ENCODE results near the gene PLCH2.

Gene PLCH2

GRCh38 chr1:2535981-2536380 lies 59.9 kb downstream of the PLCH2 start:
- Histone ChIP-seq H2BK5ac (ENCODE audit: low read length) (no peak overlapping the region), H3K56ac (ENCODE audit: low read length) (no peak overlapping the region), H3K27ac (ENCODE audit: low read depth, low read length) (no peak overlapping the region), H3K4me1 (ENCODE audit: control insufficient read depth, low read depth, low read length) (no peaks in the 10 kb centered on the region), H3K4ac (ENCODE audit: low read depth, low read length) (no peak overlapping the region), H3K4me2 (ENCODE audit: low read length) (no peak overlapping the region), H3K4me3 (ENCODE audit: low read length) (no peak overlapping the region), H3K27me3 (ENCODE audit: insufficient read depth, low read length, poor library complexity) (peaks cover 4% of the 10 kb centered on the region), H3K79me1 (ENCODE audit: low read length) (no peaks in the 10 kb centered on the region), H3K9ac (ENCODE audit: low read length) (no peak overlapping the region), H2BK15ac (replicated peaks; ENCODE audit: low read depth) (no peak overlapping the region), H3K18ac (ENCODE audit: low read length) (no peak overlapping the region), H3K23ac (ENCODE audit: low read length) (no peak overlapping the region), H3K79me2 (ENCODE audit: control insufficient read depth, insufficient read depth, low read length) (no peaks in the 10 kb centered on the region), H3K36me3 (ENCODE audit: control insufficient read depth, insufficient read depth, low read length) (no peaks in the 10 kb centered on the region), H4K8ac (ENCODE audit: low read depth, low read length) (no peak overlapping the region), H2AK5ac (ENCODE audit: low read length) (no peak overlapping the region), H2BK120ac (ENCODE audit: low read depth, low read length) (no peak overlapping the region), H4K5ac (ENCODE audit: low read length) (no peak overlapping the region)
- DNase-seq, result no peak
- no CpG with 5 or more reads among the region's 9 CpGs for WGBS (ENCODE audit: extremely low coverage, insufficient coverage, low lambda C conversion rate)

GRCh38 chr1:2537784-2538115 lies 61.7 kb downstream of the PLCH2 start:
- H3K4me2 ChIP-seq (ENCODE audit: low read length), result no peak overlapping the region
- no peak overlapping the region for H3K27ac ChIP-seq (ENCODE audit: low read depth, low read length)
- no peak overlapping the region for H2BK5ac ChIP-seq (ENCODE audit: low read length)
- no peaks in the 10 kb centered on the region for H3K4me1 ChIP-seq (ENCODE audit: control insufficient read depth, low read depth, low read length)
- H2BK120ac ChIP-seq (ENCODE audit: low read depth, low read length), result no peak overlapping the region
- no peak overlapping the region for H3K9ac ChIP-seq (ENCODE audit: low read length)
- no peak overlapping the region for H4K5ac ChIP-seq (ENCODE audit: low read length)
- H3K23ac ChIP-seq (ENCODE audit: low read length), result no peak overlapping the region
- no peak overlapping the region for H2BK15ac ChIP-seq (replicated peaks; ENCODE audit: low read depth)
- no peaks in the 10 kb centered on the region for H3K36me3 ChIP-seq (ENCODE audit: control insufficient read depth, insufficient read depth, low read length)
- no peak for DNase-seq
- H3K27me3 ChIP-seq (ENCODE audit: insufficient read depth, low read length, poor library complexity), result no peaks in the 10 kb centered on the region
- H3K79me2 ChIP-seq (ENCODE audit: control insufficient read depth, insufficient read depth, low read length), result no peaks in the 10 kb centered on the region
- H3K18ac ChIP-seq (ENCODE audit: low read length), result no peak overlapping the region
- no peaks in the 10 kb centered on the region for H3K79me1 ChIP-seq (ENCODE audit: low read length)
- no peak overlapping the region for H4K8ac ChIP-seq (ENCODE audit: low read depth, low read length)
- no peak overlapping the region for H3K4me3 ChIP-seq (ENCODE audit: low read length)
- H3K4ac ChIP-seq (ENCODE audit: low read depth, low read length), result no peak overlapping the region
- H2AK5ac ChIP-seq (ENCODE audit: low read length), result no peak overlapping the region
- WGBS (ENCODE audit: extremely low coverage, insufficient coverage, low lambda C conversion rate), result no CpG with 5 or more reads among the region's 9 CpGs
- H3K56ac ChIP-seq (ENCODE audit: low read length), result no peak overlapping the region

- Histone ChIP-seq H3K4me1 (ENCODE audit: control insufficient read depth, low read depth, low read length) (no peaks in the 10 kb centered on the region), H4K5ac (ENCODE audit: low read length) (no peak overlapping the region), H2AK5ac (ENCODE audit: low read length) (no peak overlapping the region), H3K27ac (ENCODE audit: low read depth, low read length) (no peak overlapping the region), H3K4ac (ENCODE audit: low read depth, low read length) (no peak overlapping the region), H3K27me3 (ENCODE audit: insufficient read depth, low read length, poor library complexity) (no peaks in the 10 kb centered on the region), H3K18ac (ENCODE audit: low read length) (no peak overlapping the region), H3K79me1 (ENCODE audit: low read length) (no peaks in the 10 kb centered on the region), H3K4me3 (ENCODE audit: low read length) (no peak overlapping the region), H4K8ac (ENCODE audit: low read depth, low read length) (no peak overlapping the region), H3K4me2 (ENCODE audit: low read length) (no peak overlapping the region), H2BK15ac (replicated peaks; ENCODE audit: low read depth) (no peak overlapping the region), H3K36me3 (ENCODE audit: control insufficient read depth, insufficient read depth, low read length) (no peaks in the 10 kb centered on the region), H3K23ac (ENCODE audit: low read length) (no peak overlapping the region), H3K79me2 (ENCODE audit: control insufficient read depth, insufficient read depth, low read length) (no peaks in the 10 kb centered on the region), H2BK120ac (ENCODE audit: low read depth, low read length) (no peak overlapping the region), H2BK5ac (ENCODE audit: low read length) (no peak overlapping the region), H3K9ac (ENCODE audit: low read length) (no peak overlapping the region), H3K56ac (ENCODE audit: low read length) (no peak overlapping the region)
- DNase-seq, result no peak
- WGBS (ENCODE audit: extremely low coverage, insufficient coverage, low lambda C conversion rate), result no CpG with 5 or more reads among the region's 4 CpGs
These were observed 62.3 kb downstream of the PLCH2 start for GRCh38 chr1:2538376-2538775.

- Histone ChIP-seq H3K4me2 (ENCODE audit: low read length) (no peak overlapping the region), H2BK15ac (replicated peaks; ENCODE audit: low read depth) (no peak overlapping the region), H2AK5ac (ENCODE audit: low read length) (no peak overlapping the region), H4K8ac (ENCODE audit: low read depth, low read length) (no peak overlapping the region), H3K4me1 (ENCODE audit: control insufficient read depth, low read depth, low read length) (no peaks in the 10 kb centered on the region), H3K56ac (ENCODE audit: low read length) (no peak overlapping the region), H3K18ac (ENCODE audit: low read length) (no peak overlapping the region), H3K23ac (ENCODE audit: low read length) (no peak overlapping the region), H3K4me3 (ENCODE audit: low read length) (no peak overlapping the region), H3K9ac (ENCODE audit: low read length) (no peak overlapping the region), H3K27me3 (ENCODE audit: insufficient read depth, low read length, poor library complexity) (no peaks in the 10 kb centered on the region), H3K27ac (ENCODE audit: low read depth, low read length) (no peak overlapping the region), H4K5ac (ENCODE audit: low read length) (no peak overlapping the region), H2BK5ac (ENCODE audit: low read length) (no peak overlapping the region), H3K79me1 (ENCODE audit: low read length) (no peaks in the 10 kb centered on the region), H2BK120ac (ENCODE audit: low read depth, low read length) (no peak overlapping the region), H3K4ac (ENCODE audit: low read depth, low read length) (no peak overlapping the region), H3K79me2 (ENCODE audit: control insufficient read depth, insufficient read depth, low read length) (no peaks in the 10 kb centered on the region), H3K36me3 (ENCODE audit: control insufficient read depth, insufficient read depth, low read length) (no peaks in the 10 kb centered on the region)
- no peak for DNase-seq
- whole genome bisulfite sequencing (ENCODE audit: extremely low coverage, insufficient coverage, low lambda C conversion rate), result no CpG with 5 or more reads among the region's 8 CpGs
These were observed 62.8 kb downstream of the PLCH2 start for GRCh38 chr1:2538872-2539271.

- Histone ChIP-seq H3K23ac (ENCODE audit: low read length) (no peak overlapping the region), H3K4ac (ENCODE audit: low read depth, low read length) (no peak overlapping the region), H3K4me1 (ENCODE audit: control insufficient read depth, low read depth, low read length) (no peaks in the 10 kb centered on the region), H4K5ac (ENCODE audit: low read length) (no peak overlapping the region), H2BK5ac (ENCODE audit: low read length) (no peak overlapping the region), H2BK120ac (ENCODE audit: low read depth, low read length) (no peak overlapping the region), H3K18ac (ENCODE audit: low read length) (no peak overlapping the region), H2BK15ac (replicated peaks; ENCODE audit: low read depth) (no peak overlapping the region), H3K56ac (ENCODE audit: low read length) (no peak overlapping the region), H3K79me1 (ENCODE audit: low read length) (no peaks in the 10 kb centered on the region), H3K36me3 (ENCODE audit: control insufficient read depth, insufficient read depth, low read length) (no peaks in the 10 kb centered on the region), H3K27ac (ENCODE audit: low read depth, low read length) (no peak overlapping the region), H3K4me3 (ENCODE audit: low read length) (no peak overlapping the region), H3K4me2 (ENCODE audit: low read length) (no peak overlapping the region), H2AK5ac (ENCODE audit: low read length) (no peak overlapping the region), H3K79me2 (ENCODE audit: control insufficient read depth, insufficient read depth, low read length) (no peaks in the 10 kb centered on the region), H4K8ac (ENCODE audit: low read depth, low read length) (no peak overlapping the region), H3K9ac (ENCODE audit: low read length) (no peak overlapping the region), H3K27me3 (ENCODE audit: insufficient read depth, low read length, poor library complexity) (no peaks in the 10 kb centered on the region)
- DNase-seq, result peak; percentile 62
- no CpG with 5 or more reads among the region's 12 CpGs for WGBS (ENCODE audit: extremely low coverage, insufficient coverage, low lambda C conversion rate)
These were observed 63.3 kb downstream of the PLCH2 start for GRCh38 chr1:2539312-2539907.

- Histone ChIP-seq H3K4me1 (ENCODE audit: control insufficient read depth, low read depth, low read length) (no peaks in the 10 kb centered on the region), H3K4me2 (ENCODE audit: low read length) (no peak overlapping the region), H2BK120ac (ENCODE audit: low read depth, low read length) (no peak overlapping the region), H4K5ac (ENCODE audit: low read length) (no peak overlapping the region), H3K36me3 (ENCODE audit: control insufficient read depth, insufficient read depth, low read length) (no peaks in the 10 kb centered on the region), H3K27ac (ENCODE audit: low read depth, low read length) (no peak overlapping the region), H3K27me3 (ENCODE audit: insufficient read depth, low read length, poor library complexity) (no peaks in the 10 kb centered on the region), H4K8ac (ENCODE audit: low read depth, low read length) (no peak overlapping the region), H3K18ac (ENCODE audit: low read length) (no peak overlapping the region), H2AK5ac (ENCODE audit: low read length) (no peak overlapping the region), H3K23ac (ENCODE audit: low read length) (no peak overlapping the region), H2BK15ac (replicated peaks; ENCODE audit: low read depth) (no peak overlapping the region), H2BK5ac (ENCODE audit: low read length) (no peak overlapping the region), H3K56ac (ENCODE audit: low read length) (peak overlapping the region; percentile 56), H3K4ac (ENCODE audit: low read depth, low read length) (no peak overlapping the region), H3K79me2 (ENCODE audit: control insufficient read depth, insufficient read depth, low read length) (no peaks in the 10 kb centered on the region), H3K79me1 (ENCODE audit: low read length) (no peaks in the 10 kb centered on the region), H3K4me3 (ENCODE audit: low read length) (no peak overlapping the region), H3K9ac (ENCODE audit: low read length) (no peak overlapping the region)
- no peak for DNase-seq
- WGBS (ENCODE audit: extremely low coverage, insufficient coverage, low lambda C conversion rate), result no CpG with 5 or more reads among the region's 39 CpGs
These were observed 64.9 kb downstream of the PLCH2 start for GRCh38 chr1:2540816-2541492.
